Gastroesophageal sphincter (tissue), 4 donors: ENCODE results near the gene LTB4R. TPM values are rescaled to one million over a fixed set of nuclear protein-coding genes. Genes with fewer than 3 reads are reported as not detected.
A peak's percentile ranks its signal among the peaks of the same experiment; 100 is the strongest.

Experiments used
- ATAC-seq: fragments of 150-250 bp; one replicate; pipeline ENCODE4 v1.9.1; 2016; ENCODE audit warnings: mild to moderate bottlenecking, moderate library complexity
- H3K27ac ChIP-seq, 4 donors: fragments of 200-600 bp; sonication (generic) in 3 of 4; 1 replicate in 3 of 4; 2 replicates in 1 of 4; pipeline ENCODE4 v1.5.1; 2016 to 2019
- H3K27me3 ChIP-seq: fragments of 200-600 bp; sonication (generic); one replicate; pipeline ENCODE4 v1.5.1; 2019
- H3K36me3 ChIP-seq, 2 donors: fragments of 200-600 bp; sonication (generic); one replicate each; pipeline ENCODE4 v1.5.1; 2019; ENCODE audit warnings: control low read depth in 1 of 2
- H3K4me1 ChIP-seq, 3 donors: fragments of 200-600 bp; sonication (generic); 1 replicate in 2 of 3; 2 replicates in 1 of 3; pipeline ENCODE4 v1.5.1; 2016 to 2019; ENCODE audit warnings: control low read depth in 2 of 3
- H3K4me3 ChIP-seq, 2 donors: fragments of 200-600 bp; sonication (generic); one replicate each; pipeline ENCODE4 v1.5.1; 2019; ENCODE audit warnings: mild to moderate bottlenecking in 1 of 2, moderate library complexity in 1 of 2
- H3K9me3 ChIP-seq, 3 donors: fragments of 200-600 bp; sonication (generic); one replicate each; pipeline ENCODE4 v1.5.1; 2017 to 2019; ENCODE audit warnings: control low read depth in 2 of 3
- EP300 ChIP-seq: sonication (generic); formaldehyde crosslinking; IDR thresholded peaks from one replicate; pipeline ENCODE4 v1.6.1; 2017; ENCODE audit warnings: antibody characterized with exemption, mild to moderate bottlenecking
- POLR2A ChIP-seq, 2 donors: fragments of 450-650 bp; IDR thresholded peaks; one replicate each; pipeline ENCODE4 v1.6.1; 2017; ENCODE audit warnings: antibody characterized with exemption in 2 of 2, mild to moderate bottlenecking in 2 of 2, moderate library complexity in 1 of 2
- POLR2AphosphoS5 ChIP-seq: sonication (generic); formaldehyde crosslinking; IDR thresholded peaks from one replicate; pipeline ENCODE4 v1.6.1; 2017; ENCODE audit warnings: antibody characterized with exemption
- WGBS, 2 donors: methylation state at CpG; one replicate each; pipeline ENCODE4 v1.1.5; 2018; ENCODE audit warnings: low coverage in 1 of 2; 5-methylcytosine and 5-hydroxymethylcytosine counted together
- total RNA-seq, 4 donors: library from RNA; depleted of rRNA; stranded (reverse); fragments of >200 nt; gene quantifications; one replicate each; pipeline ENCODE4 v1.1.0, GENCODE V29; 2016
- TF ChIP-seq, protein P1 (sequence below), 4 experiments: fragments of 200-600 bp in 2 of 4; fragments of 450-650 bp in 2 of 4; sonication (generic) in 1 of 4; IDR thresholded peaks; one replicate each; pipeline ENCODE4 v1.5.1; 2017 to 2019; ENCODE audit warnings: antibody characterized with exemption in 4 of 4, mild to moderate bottlenecking in 2 of 4, moderate library complexity in 2 of 4

The LTB4R gene
- total RNA-seq, 4 donors from 2014 or later, result 3.0 to 4.2 (median 3.4) TPM

DNA sequence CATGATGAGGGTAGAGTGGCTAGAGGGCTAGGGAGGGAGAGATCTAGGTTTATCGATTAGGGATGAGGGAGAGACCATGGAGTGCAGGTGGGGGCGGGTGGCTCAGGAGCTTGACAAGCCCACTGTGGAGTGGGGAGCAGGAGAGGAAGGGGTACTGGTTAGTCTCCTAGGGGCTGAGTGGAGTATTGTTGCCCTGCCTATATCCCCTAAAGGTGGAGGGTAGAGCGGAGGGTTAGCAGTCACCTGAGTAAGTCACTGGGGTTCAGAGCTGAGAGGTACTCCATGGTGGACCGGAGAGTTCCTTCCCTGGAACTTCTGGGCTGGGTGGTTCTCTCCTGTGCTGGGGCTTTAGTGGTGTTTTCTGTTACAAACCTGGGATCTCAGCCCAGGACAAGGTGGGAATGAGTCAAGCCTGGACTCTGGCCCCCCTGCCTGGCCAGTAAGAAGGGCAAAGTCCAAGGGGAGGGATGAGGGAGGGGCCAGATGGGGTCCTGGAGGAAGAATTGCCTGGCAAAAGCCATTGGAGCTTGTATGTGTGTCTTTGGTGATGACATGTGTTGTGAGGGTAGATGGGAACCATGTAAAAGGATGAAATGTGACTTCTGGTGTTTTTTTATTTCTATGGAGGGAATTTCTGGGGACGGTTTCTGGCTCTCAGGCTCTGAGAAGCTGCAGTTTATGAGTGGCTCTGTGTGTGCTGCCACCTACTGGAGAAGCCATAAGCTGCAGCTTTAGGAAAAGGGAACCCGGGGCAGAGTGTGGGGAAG, 3.5 kb upstream of the LTB4R start, which contains the start of gene CIDEB:
Gene CIDEB (minus strand): TSS at position 403 of the 767 bp plus-strand sequence. CDS start 119 bp downstream, at position 284.
- Histone ChIP-seq H3K9me3 (no peaks in the 10 kb centered on the region), H3K27me3 (no peaks in the 10 kb centered on the region), H3K27ac (no peak within 1 kb of the TSS), H3K36me3 (peaks cover 0 to 52% of the 10 kb centered on the region in 2 donors), H3K4me3 (no peak within 1 kb of the TSS), H3K4me1 (peaks cover 0 to 51% (median 14%) of the 10 kb centered on the region in 3 donors)
- TF ChIP-seq, protein P1, sequence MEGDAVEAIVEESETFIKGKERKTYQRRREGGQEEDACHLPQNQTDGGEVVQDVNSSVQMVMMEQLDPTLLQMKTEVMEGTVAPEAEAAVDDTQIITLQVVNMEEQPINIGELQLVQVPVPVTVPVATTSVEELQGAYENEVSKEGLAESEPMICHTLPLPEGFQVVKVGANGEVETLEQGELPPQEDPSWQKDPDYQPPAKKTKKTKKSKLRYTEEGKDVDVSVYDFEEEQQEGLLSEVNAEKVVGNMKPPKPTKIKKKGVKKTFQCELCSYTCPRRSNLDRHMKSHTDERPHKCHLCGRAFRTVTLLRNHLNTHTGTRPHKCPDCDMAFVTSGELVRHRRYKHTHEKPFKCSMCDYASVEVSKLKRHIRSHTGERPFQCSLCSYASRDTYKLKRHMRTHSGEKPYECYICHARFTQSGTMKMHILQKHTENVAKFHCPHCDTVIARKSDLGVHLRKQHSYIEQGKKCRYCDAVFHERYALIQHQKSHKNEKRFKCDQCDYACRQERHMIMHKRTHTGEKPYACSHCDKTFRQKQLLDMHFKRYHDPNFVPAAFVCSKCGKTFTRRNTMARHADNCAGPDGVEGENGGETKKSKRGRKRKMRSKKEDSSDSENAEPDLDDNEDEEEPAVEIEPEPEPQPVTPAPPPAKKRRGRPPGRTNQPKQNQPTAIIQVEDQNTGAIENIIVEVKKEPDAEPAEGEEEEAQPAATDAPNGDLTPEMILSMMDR (IDR thresholded peaks at IDR 0.05), result peak; percentile 79 to 92 (median 81)
- TF ChIP-seq EP300, result no peak
- ATAC-seq, result no peak
- 25 to 36% methylated on average over 3 to 4 of the region's 6 CpGs for WGBS, 2 donors

DNA sequence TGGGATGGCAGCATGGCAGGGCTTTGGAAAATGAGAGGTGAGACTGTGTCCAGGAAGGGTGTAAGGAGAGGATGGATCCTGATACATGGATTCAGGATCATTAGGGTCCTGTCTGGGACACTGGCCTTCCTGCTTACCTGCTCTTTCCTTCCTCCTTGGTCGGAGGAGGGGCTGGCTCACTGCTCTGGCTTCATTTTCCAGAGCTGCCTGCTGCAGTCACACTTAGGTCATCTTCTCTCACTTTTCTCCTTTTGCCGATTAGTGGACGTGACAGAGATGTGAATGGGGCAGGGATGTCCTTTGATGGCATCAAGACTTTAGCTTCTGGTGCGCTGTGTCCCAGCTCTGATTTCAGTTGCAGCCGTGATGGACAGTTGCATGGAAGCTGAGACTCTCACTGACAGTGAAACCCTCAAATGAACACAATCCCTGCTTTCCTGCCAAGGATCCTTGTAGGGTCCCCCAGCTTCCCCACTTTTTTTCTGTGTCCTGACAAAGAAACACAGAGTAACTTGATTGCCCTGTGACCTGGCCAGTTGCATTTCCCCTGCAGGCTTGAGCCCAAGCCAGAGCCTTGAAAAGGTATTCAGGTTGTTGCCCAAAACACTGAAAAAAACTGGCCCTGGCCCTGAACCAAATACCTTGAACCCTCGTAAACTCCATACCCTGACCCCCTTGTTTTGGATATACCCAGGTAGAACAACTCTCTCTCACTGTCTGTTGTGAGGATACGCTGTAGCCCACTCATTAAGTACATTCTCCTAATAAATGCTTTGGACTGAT, 2.8 kb upstream of the LTB4R start:
- 64 to 83% methylated on average over 3 to 7 of the region's 7 CpGs for whole genome bisulfite sequencing, 2 donors
- Histone ChIP-seq H3K9me3 (no peaks in the 10 kb centered on the region), H3K4me1 (peaks cover 0 to 58% (median 14%) of the 10 kb centered on the region in 3 donors), H3K27me3 (no peaks in the 10 kb centered on the region), H3K4me3 (no peak overlapping the region), H3K36me3 (peaks cover 0 to 44% of the 10 kb centered on the region in 2 donors), H3K27ac (no peak overlapping the region)
- TF ChIP-seq, protein P1 (IDR thresholded peaks at IDR 0.05), result no peak
- no peak for ATAC-seq

DNA sequence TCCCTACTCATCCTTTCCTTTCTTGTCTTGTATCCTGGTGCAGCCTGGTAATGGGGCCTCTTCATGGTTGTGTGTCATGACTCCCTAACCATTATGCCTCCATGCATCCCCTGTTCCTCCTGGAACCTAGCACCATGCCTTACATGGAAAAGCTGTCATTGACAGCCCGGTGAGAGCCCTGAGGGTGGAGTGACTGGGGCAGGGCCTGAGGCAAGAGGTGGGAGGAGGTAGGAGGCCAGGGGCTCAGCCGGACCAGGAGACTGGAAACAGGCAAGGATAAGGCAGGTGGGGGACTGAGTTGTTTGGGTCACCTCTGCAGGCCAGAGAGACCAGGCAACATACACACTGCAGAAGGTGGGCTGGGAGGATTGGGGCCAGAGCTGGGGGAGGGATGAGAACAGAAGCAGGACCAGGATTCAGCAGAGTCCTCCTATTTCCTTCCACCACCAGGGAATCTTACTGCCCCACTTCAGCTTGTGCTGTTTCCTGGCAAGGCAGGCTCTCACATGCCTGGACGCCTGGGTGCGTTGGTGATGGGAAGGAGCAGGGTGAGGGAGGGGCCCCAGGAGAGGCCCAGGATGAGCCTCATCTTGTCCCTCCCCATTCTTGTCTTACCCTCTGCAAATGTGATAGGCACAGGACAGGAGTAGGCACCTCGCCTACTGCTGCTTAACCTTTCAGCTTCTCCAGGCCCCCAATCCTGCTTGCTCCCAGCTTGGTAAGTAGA, 1.6 kb upstream of the LTB4R start, which contains the start of gene LTB4R2:
Gene LTB4R2 (plus strand): TSS at position 603 of the 727 bp plus-strand sequence. CDS start 525 bp downstream, outside the sequence.
- WGBS, 2 donors, result 60% methylated on average over 4 of the region's 5 CpGs; no CpG with 5 or more reads in 1 of the 2 donors
- Histone ChIP-seq H3K4me1 (peaks cover 0 to 70% (median 14%) of the 10 kb centered on the region in 3 donors), H3K4me3 (peak within 1 kb of the TSS; percentile 40 to 65), H3K9me3 (no peaks in the 10 kb centered on the region), H3K27me3 (peaks cover 4% of the 10 kb centered on the region), H3K27ac (peak within 1 kb of the TSS; percentile 14 to 87 (median 86)), H3K36me3 (peaks cover 0 to 33% of the 10 kb centered on the region in 2 donors)
- TF ChIP-seq POLR2AphosphoS5 (no peak), EP300 (no peak), POLR2A (IDR thresholded peaks at IDR 0.05) (no peak)
- TF ChIP-seq, protein P1 (IDR thresholded peaks at IDR 0.05), result no peak
- ATAC-seq, result no peak

DNA sequence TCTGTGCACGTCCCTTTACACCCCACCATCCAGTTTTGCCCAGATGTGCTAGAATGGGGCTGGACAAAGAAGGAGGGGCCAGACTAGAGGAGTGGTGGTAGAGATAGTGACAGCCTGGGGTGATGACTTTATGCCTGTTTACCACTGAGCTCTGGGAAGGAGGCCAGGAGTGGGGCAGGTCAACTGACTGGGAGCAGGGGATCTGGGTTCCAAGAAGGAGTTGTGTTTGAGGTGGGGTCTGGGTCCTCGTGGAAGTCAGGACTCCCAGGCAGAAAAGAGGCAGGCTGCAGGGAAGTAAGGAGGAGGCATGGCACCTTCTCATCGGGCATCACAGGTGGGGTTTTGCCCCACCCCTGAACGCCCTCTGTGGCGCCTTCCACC, 1.0 kb upstream of the LTB4R start:
- Histone ChIP-seq H3K9me3 (no peaks in the 10 kb centered on the region), H3K36me3 (peaks cover 0 to 27% of the 10 kb centered on the region in 2 donors), H3K4me1 (peaks cover 0 to 70% (median 14%) of the 10 kb centered on the region in 3 donors), H3K27ac (peak overlapping the region in 3 of 4 donors; percentile 85 to 87 (median 86)), H3K4me3 (peak overlapping the region in 1 of 2 donors; percentile 65), H3K27me3 (peaks cover 9% of the 10 kb centered on the region)
- 22% methylated on average over 1 of the region's 5 CpGs; no CpG with 5 or more reads in 1 of the 2 donors for WGBS, 2 donors
- ATAC-seq, result no peak
- TF ChIP-seq, protein P1 (IDR thresholded peaks at IDR 0.05), result no peak
- TF ChIP-seq POLR2A (IDR thresholded peaks at IDR 0.05) (no peak), EP300 (no peak), POLR2AphosphoS5 (no peak)
